T-cell (primary cell): ENCODE results near the gene NDUFB10. TPM values are rescaled to one million over a fixed set of nuclear protein-coding genes. Genes with fewer than 3 reads are reported as not detected.
"Not testable (repeated sequence)": the region's sequence is repeated elsewhere in the genome, so short reads cannot be mapped to it uniquely, and the experiment has no call there.

Experiments
- ATAC-seq, 4 experiments: fragments of 200-7000 bp in 3 of 4; fragments of 150-1000 bp in 1 of 4; cut with Tn5 transposase; replicated peaks in 1 of 4; 1 replicate in 3 of 4; 2 replicates in 1 of 4; pipeline ENCODE4 v1.10.0; 2021; ENCODE audit warnings: moderate library complexity in 3 of 4, mild to moderate bottlenecking in 2 of 4, moderate number of reproducible peaks in 1 of 4
- CTCF ChIA-PET, 2 donors: fragments of 300-600 bp; sonication (Branson Sonifier 250); formaldehyde crosslinking; loops; one replicate each; lab custom pipeline; 2022; ENCODE audit warnings: antibody characterized with exemption in 2 of 2; lab: Charles Lee
- POLR2A ChIA-PET, 2 donors: fragments of 300-600 bp; sonication (Branson Sonifier 250); formaldehyde crosslinking; loops; one replicate each; lab custom pipeline; 2022; ENCODE audit warnings: antibody characterized with exemption in 2 of 2; lab: Charles Lee
- DNase-seq, 35 experiments: peaks; one replicate each; pipeline versions ENCODE4 v3.0.0 to v3.0.0-alpha.2; 2013 to 2023
- H3K27ac ChIP-seq: one replicate; pipeline ENCODE4 v1.5.1; 2013; ENCODE audit warnings: low read length
- H3K27me3 ChIP-seq, 2 experiments: replicated peaks in 1 of 2; 1 replicate in 1 of 2; 2 replicates in 1 of 2; pipeline versions ENCODE4 v1.6.1 to v1.7.0; 2013; ENCODE audit warnings: low read length in 1 of 2, mixed read lengths in 1 of 2; ENCODE audit not compliant: control insufficient read depth in 2 of 2, insufficient read depth in 2 of 2; ENCODE audit errors: extremely low read depth in 1 of 2
- H3K36me3 ChIP-seq, 2 donors: 1 replicate in 1 of 2; 2 replicates in 1 of 2; pipeline versions ENCODE4 v1.6.1 to v1.7.0; 2013; ENCODE audit warnings: low read length in 1 of 2; ENCODE audit not compliant: control insufficient read depth in 2 of 2, insufficient read depth in 1 of 2; ENCODE audit errors: extremely low read depth in 1 of 2
- H3K4me1 ChIP-seq, 2 experiments: 1 replicate in 1 of 2; 2 replicates in 1 of 2; pipeline versions ENCODE4 v1.6.1 to v1.7.0; 2013; ENCODE audit warnings: low read length in 2 of 2, mixed read lengths in 1 of 2; ENCODE audit not compliant: insufficient read depth in 2 of 2, control insufficient read depth in 1 of 2; ENCODE audit errors: extremely low read depth in 1 of 2
- H3K4me3 ChIP-seq, 2 donors: 1 replicate in 1 of 2; 2 replicates in 1 of 2; pipeline versions ENCODE4 v1.5.1 to v1.7.0; 2013; ENCODE audit warnings: mild to moderate bottlenecking in 2 of 2, low read length in 1 of 2, moderate library complexity in 1 of 2; ENCODE audit not compliant: control insufficient read depth in 1 of 2; ENCODE audit errors: extremely low read depth in 1 of 2
- H3K9me3 ChIP-seq: 2 replicates; pipeline ENCODE4 v1.7.0; 2013
- H3K27ac Mint-ChIP-seq, 2 donors: one replicate each; pipeline ENCODE4 v1.8.0; 2020 to 2021; ENCODE audit warnings: mild to moderate bottlenecking in 2 of 2, mixed read lengths in 2 of 2
- H3K27me3 Mint-ChIP-seq, 2 donors: one replicate each; pipeline ENCODE4 v1.8.0; 2021 to 2022; ENCODE audit warnings: mixed read lengths in 2 of 2
- H3K36me3 Mint-ChIP-seq: one replicate; pipeline ENCODE4 v1.8.0; 2021; ENCODE audit warnings: mixed read lengths
- H3K4me1 Mint-ChIP-seq, 3 donors: one replicate each; pipeline ENCODE4 v1.8.0; 2020 to 2022; ENCODE audit warnings: mixed read lengths in 3 of 3, mild to moderate bottlenecking in 1 of 3
- H3K4me3 Mint-ChIP-seq, 3 donors: one replicate each; pipeline ENCODE4 v1.8.0; 2020 to 2022; ENCODE audit warnings: mild to moderate bottlenecking in 3 of 3, mixed read lengths in 3 of 3, moderate library complexity in 3 of 3
- H3K9me3 Mint-ChIP-seq, 3 donors: one replicate each; pipeline ENCODE4 v1.8.0; 2020 to 2022; ENCODE audit warnings: mixed read lengths in 3 of 3
- WGBS: methylation state at CpG from one replicate; pipeline ENCODE4 v1.1.5; 2013; ENCODE audit warnings: missing lambda C conversion rate; ENCODE audit not compliant: insufficient coverage; 5-methylcytosine and 5-hydroxymethylcytosine counted together
- total RNA-seq, 35 experiments: library from RNA in 6 of 35; stranded (reverse) in 6 of 35; fragments of 120-200 nt in 1 of 35; gene quantifications; one replicate each; pipeline versions ENCODE4 v1.2.1 to v1.2.4 and lab custom pipeline; 2013 to 2026

NDUFB10 gene
- total RNA-seq, 5 donors from 2014 or later (not counting 1 experiment from before 2014, with no cell fraction given) = 46.3 to 96.5 (median 84.4) TPM

DNA sequence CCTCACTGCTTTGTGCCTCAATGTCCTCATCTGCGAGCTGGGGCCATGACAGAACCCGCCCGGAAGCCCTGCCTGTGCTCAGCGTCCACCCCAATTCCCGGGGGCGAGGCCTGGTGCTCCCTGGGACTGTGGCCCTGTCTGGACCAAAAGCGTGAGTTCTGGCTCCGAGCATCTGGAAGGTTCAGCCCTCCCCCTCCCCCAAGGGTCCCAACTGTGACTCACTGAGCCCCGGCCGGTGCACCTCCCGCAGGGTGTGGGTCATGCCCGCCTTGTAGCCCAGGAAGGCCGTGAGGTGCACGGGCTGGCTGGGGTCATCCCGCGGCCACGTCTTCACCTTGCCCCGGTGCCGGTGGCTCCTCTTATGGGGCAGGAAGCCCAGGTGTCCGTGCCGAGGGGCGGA lies 5.6 kb upstream of the NDUFB10 start:
- Mint-ChIP-seq H3K27ac (no peak overlapping the region), H3K27me3 (no peaks in the 10 kb centered on the region), H3K4me1 (no peaks in the 10 kb centered on the region), H3K4me3 (no peak overlapping the region), H3K9me3 (no peaks in the 10 kb centered on the region), H3K36me3 (no peaks in the 10 kb centered on the region)
- ChIA-PET POLR2A (no interaction called here), CTCF (no interaction called here)
- Histone ChIP-seq H3K27ac (no peak overlapping the region), H3K36me3 (no peaks in the 10 kb centered on the region), H3K9me3 (no peaks in the 10 kb centered on the region), H3K4me1 (peaks cover 0 to 2% of the 10 kb centered on the region in 2 experiments), H3K4me3 (no peak overlapping the region), H3K27me3 (peaks cover 0 to 25% of the 10 kb centered on the region in 2 experiments)
- ATAC-seq = no peak
- 94% methylated on average over 18 of the region's 22 CpGs for WGBS
- DNase-seq = no peak

DNA sequence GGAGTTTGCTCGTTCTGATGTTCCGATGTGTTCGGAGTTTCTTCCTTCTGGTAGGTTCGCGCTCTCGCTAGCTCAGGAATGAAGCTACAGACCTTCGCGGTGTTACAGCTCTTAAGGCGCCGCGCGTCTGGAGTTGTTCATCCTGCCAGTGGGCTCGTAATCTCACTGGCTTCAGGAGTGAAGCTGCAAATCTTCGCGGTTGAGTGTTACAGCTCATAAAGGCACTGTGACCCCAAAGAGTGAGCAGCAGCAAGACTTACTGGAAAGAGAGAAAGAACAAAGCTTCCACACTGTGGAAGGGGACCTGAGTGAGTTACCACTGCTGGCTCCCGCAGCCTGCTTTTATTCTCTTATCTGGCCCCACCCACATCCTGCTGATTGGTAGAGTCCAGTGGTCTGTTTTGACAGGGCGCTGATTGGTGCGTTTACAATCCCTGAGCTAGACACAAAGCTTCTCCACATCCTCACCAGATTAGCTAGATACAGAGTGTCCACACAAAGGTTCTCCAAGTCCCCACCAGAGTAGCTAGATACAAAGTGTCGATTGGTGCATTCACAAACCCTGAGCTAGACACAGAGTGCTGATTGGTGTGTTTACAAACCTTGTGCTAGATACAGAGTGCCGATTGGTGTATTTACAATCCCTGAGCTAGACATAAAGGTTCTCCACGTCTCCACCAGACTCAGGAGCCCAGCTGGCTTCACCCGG lies 1.8 kb upstream of the NDUFB10 start:
- POLR2A ChIA-PET, H3K9me3 ChIP-seq, H3K9me3 Mint-ChIP-seq, ATAC-seq, H3K27me3 Mint-ChIP-seq, H3K4me3 ChIP-seq, H3K36me3 Mint-ChIP-seq, H3K27ac ChIP-seq, H3K27ac Mint-ChIP-seq, H3K4me3 Mint-ChIP-seq, DNase-seq: not testable (repeated sequence)
- peaks cover 7 to 38% of the 10 kb centered on the region in 2 experiments for H3K4me1 ChIP-seq
- 98% methylated on average over 12 of the region's 22 CpGs for WGBS
- CTCF ChIA-PET = interaction anchor here (0.6 to 1.0 kb wide), 2 partner anchors 47 to 183 kb away, joined by 3 to 5 read pairs; no protein-coding TSS in a partner anchor
- peaks cover 15 to 29% (median 28%) of the 10 kb centered on the region in 3 donors for H3K4me1 Mint-ChIP-seq
- H3K27me3 ChIP-seq = peaks cover 0 to 19% of the 10 kb centered on the region in 2 experiments
- H3K36me3 ChIP-seq = peaks cover 7 to 16% of the 10 kb centered on the region in 2 donors

- H3K27me3 ChIP-seq = peaks cover 0 to 15% of the 10 kb centered on the region in 2 experiments
- H3K27ac Mint-ChIP-seq, POLR2A ChIA-PET, H3K27me3 Mint-ChIP-seq, H3K27ac ChIP-seq, H3K9me3 Mint-ChIP-seq, H3K4me3 ChIP-seq, ATAC-seq, H3K9me3 ChIP-seq, H3K4me3 Mint-ChIP-seq, DNase-seq: not testable (repeated sequence)
- CTCF ChIA-PET = interaction anchor here (0.6 to 1.2 kb wide), 3 partner anchors 14 to 182 kb away, joined by 3 to 5 read pairs (median 4); partner anchors contain the start of gene TBL3 (in 1 of the 2)
- H3K36me3 ChIP-seq = peaks cover 7 to 21% of the 10 kb centered on the region in 2 donors
- Mint-ChIP-seq H3K4me1 (peaks cover 20 to 34% (median 34%) of the 10 kb centered on the region in 3 donors), H3K36me3 (peaks cover 11% of the 10 kb centered on the region)
- H3K4me1 ChIP-seq = peaks cover 7 to 44% of the 10 kb centered on the region in 2 experiments
- 79% methylated on average over 27 of the region's 30 CpGs for WGBS
Observed at GRCh38 chr16:1958143-1958491, 1.2 kb upstream of the NDUFB10 start.

DNA sequence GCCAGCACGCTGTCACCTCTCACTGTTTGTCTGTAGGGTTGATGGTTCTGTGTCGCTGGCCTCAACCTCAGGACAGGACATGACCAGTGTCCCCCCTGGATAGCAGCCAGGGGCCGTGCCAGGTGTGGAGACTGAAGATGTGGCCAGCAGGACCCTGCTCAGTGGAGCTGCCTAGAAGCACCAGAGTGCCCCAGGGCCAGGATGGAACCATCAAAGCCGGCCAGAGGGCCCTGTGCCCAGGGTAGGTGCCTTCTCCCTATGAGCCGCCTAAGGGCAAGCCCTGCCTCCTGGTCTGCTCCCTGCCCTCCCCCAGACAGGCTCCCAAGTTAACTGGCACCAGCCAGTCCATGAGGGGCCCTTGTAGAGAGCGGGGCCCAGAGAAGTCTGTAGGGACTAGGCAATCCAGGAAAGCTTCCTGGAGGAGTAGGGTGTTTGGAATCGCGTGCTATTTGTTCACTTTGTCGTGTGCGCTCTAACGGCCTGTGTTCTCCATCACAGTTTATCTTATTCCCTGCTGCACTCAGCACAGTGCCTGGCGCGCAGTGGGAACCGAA lies 546 bp upstream of the NDUFB10 start:
- Histone ChIP-seq H3K27me3 (peaks cover 0 to 11% of the 10 kb centered on the region in 2 experiments), H3K27ac (no peak overlapping the region), H3K4me3 (peak overlapping the region; percentile 40 to 90), H3K9me3 (no peaks in the 10 kb centered on the region), H3K36me3 (peaks cover 7 to 26% of the 10 kb centered on the region in 2 donors), H3K4me1 (peaks cover 11 to 50% of the 10 kb centered on the region in 2 experiments)
- peaks cover 16% of the 10 kb centered on the region for H3K36me3 Mint-ChIP-seq
- ChIA-PET POLR2A (no interaction called here), CTCF (interaction anchor here in 1 of 2 donors (1.2 kb wide), 1 partner anchor 13 kb away, joined by 4 read pairs; the partner anchor contains the start of gene TBL3)
- H3K27me3 Mint-ChIP-seq = no peaks in the 10 kb centered on the region
- 51% methylated on average over 9 of the region's 14 CpGs for WGBS
- ATAC-seq = peak in 3 of 4 experiments; percentile 1 to 4 (median 1)
- no peak for DNase-seq
- peak overlapping the region; percentile 90 to 91 (median 91) for H3K4me3 Mint-ChIP-seq
- no peaks in the 10 kb centered on the region for H3K9me3 Mint-ChIP-seq
- peaks cover 27 to 41% (median 40%) of the 10 kb centered on the region in 3 donors for H3K4me1 Mint-ChIP-seq
- H3K27ac Mint-ChIP-seq = no peak overlapping the region

DNA sequence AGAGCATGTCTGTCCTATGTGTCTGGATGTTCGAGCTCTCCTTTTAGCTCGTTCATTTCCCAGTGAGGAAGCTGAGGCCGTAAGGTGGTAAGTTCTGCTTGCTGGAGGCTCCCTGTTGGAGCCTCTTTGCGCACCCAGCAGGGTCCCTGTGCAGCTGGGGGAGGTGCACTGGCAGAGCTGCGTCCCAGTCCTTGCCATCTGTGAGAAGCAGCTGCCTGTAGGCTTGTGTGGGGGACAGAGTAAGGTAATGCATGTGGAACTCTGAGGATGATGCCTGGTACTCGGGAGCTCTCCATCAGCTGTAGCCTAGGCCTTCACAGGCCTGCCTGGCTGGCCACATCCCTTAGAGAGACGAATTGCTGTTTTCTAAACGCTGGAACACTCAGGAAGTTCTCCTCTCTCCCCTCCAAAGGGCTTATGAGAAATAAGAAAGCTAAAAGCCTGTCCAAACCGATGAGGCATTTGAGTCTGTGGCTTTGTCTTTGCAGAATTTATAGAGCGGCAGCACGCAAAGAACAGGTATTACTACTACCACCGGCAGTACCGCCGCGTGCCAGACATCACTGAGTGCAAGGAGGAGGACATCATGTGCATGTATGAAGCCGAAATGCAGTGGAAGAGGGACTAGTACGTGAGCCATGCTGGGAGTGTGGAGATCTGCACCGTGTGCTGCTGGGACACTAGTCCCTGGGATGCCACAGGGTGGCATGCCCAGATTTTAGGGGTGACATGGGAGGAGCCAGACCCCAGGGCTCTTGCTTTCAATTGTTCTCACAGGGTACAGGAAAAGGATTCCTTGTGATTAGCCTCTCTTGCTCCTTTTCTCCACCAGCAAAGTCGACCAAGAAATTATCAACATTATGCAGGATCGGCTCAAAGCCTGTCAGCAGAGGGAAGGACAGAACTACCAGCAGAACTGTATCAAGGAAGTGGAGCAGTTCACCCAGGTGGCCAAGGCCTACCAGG lies 1.6 kb downstream of the NDUFB10 start:
- DNase-seq (peak in 3 of 35 experiments; percentile 19 to 50 (median 35)), ATAC-seq (no peak)
- Histone ChIP-seq H3K4me3 (no peak overlapping the region), H3K27ac (peak overlapping the region; percentile 44), H3K27me3 (peaks cover 0 to 4% of the 10 kb centered on the region in 2 experiments), H3K4me1 (peaks cover 12 to 63% of the 10 kb centered on the region in 2 experiments), H3K9me3 (no peaks in the 10 kb centered on the region), H3K36me3 (peaks cover 7 to 26% of the 10 kb centered on the region in 2 donors)
- H3K27me3 Mint-ChIP-seq = no peaks in the 10 kb centered on the region
- peaks cover 21% of the 10 kb centered on the region for H3K36me3 Mint-ChIP-seq
- POLR2A ChIA-PET = interaction anchor here in 1 of 2 donors (0.5 to 0.6 kb wide), 2 partner anchors 18 to 484 kb away, joined by 3 to 8 read pairs; partner anchors contain the start of gene MSRB1
- H3K4me1 Mint-ChIP-seq = peaks cover 37 to 53% (median 49%) of the 10 kb centered on the region in 3 donors
- H3K27ac Mint-ChIP-seq = peak overlapping the region; percentile 93
- WGBS = 32% methylated on average over 15 of the region's 20 CpGs
- H3K9me3 Mint-ChIP-seq = no peaks in the 10 kb centered on the region
- peak overlapping the region; percentile 90 to 91 (median 91) for H3K4me3 Mint-ChIP-seq
- CTCF ChIA-PET = interaction anchor here in 1 of 2 donors (0.5 kb wide), 1 partner anchor 54 kb away, joined by 3 read pairs; no protein-coding TSS in a partner anchor
